Panc1 (cell line): ENCODE data around the gene TYRP1. TPM values are rescaled to one million over a fixed set of nuclear protein-coding genes. Genes with fewer than 3 reads are reported as not detected.

ENCODE experiments used
- ATAC-seq: fragments of 200-7000 bp; cut with Tn5 transposase; 2 replicates; pipeline ENCODE4 v1.9.1; 2020; ENCODE audit warnings: mild to moderate bottlenecking, moderate library complexity
- BruUV-seq: library from RNA; stranded (reverse); fragments of 400-500 nt; replicated peaks from 2 replicates; lab custom pipeline; 2021; lab: Mats Ljungman, UMichigan
- CTCF ChIA-PET: fragments of 300-600 bp; sonication (Branson Sonifier 250); formaldehyde crosslinking; loops from one replicate; lab custom pipeline; 2022; ENCODE audit warnings: antibody characterized with exemption; lab: Charles Lee
- POLR2A ChIA-PET: fragments of 300-600 bp; sonication (Branson Sonifier 250); formaldehyde crosslinking; loops from one replicate; lab custom pipeline; 2022; ENCODE audit warnings: antibody characterized with exemption; lab: Charles Lee
- DNase-seq: peaks from one replicate; pipeline ENCODE4 v3.0.0-alpha.2; 2010; ENCODE audit warnings: low read depth, low spot score
- H3K27ac ChIP-seq: 2 replicates; pipeline ENCODE4 v1.5.1; 2011; ENCODE audit warnings: mild to moderate bottlenecking, low read length, inconsistent platforms
- H3K27me3 ChIP-seq: fragments of 200-500 bp; sonication (Bioruptor generic); 2 replicates; pipeline ENCODE4 v1.6.0; 2014; ENCODE audit warnings: low read length, inconsistent platforms; ENCODE audit not compliant: control insufficient read depth, insufficient read depth
- H3K36me3 ChIP-seq: fragments of 200-500 bp; sonication (Bioruptor generic); 2 replicates; pipeline ENCODE4 v1.5.1; 2014; ENCODE audit warnings: inconsistent platforms, mild to moderate bottlenecking, low read length, moderate library complexity; ENCODE audit not compliant: control insufficient read depth, insufficient read depth
- H3K4me1 ChIP-seq: 2 replicates; pipeline ENCODE4 v1.5.1; 2011; ENCODE audit warnings: inconsistent platforms, mild to moderate bottlenecking, low read length, moderate library complexity; ENCODE audit not compliant: control insufficient read depth, insufficient read depth
- H3K4me3 ChIP-seq, 2 experiments: 2 replicates each; pipeline ENCODE4 v1.5.1; 2011 to 2012; ENCODE audit warnings: low read depth in 2 of 2, low read length in 2 of 2, mild to moderate bottlenecking in 2 of 2, inconsistent platforms in 1 of 2, moderate library complexity in 1 of 2
- H3K9me3 ChIP-seq: fragments of 200-500 bp; sonication (Bioruptor generic); 2 replicates; pipeline ENCODE4 v1.5.1; 2014; ENCODE audit warnings: low read depth, mild to moderate bottlenecking, inconsistent platforms, low read length, moderate library complexity; ENCODE audit not compliant: control insufficient read depth, insufficient read depth
- CTCF ChIP-seq: fragments of 450-650 bp; IDR thresholded peaks from 2 replicates; pipeline ENCODE4 v1.5.1; 2017; ENCODE audit warnings: mild to moderate bottlenecking
- POLR2AphosphoS5 ChIP-seq: IDR thresholded peaks from 2 replicates; pipeline ENCODE4 v1.6.1; 2012; ENCODE audit warnings: mild to moderate bottlenecking, low read depth, low read length, moderate library complexity
- SIN3A ChIP-seq: IDR thresholded peaks from 2 replicates; pipeline ENCODE4 v1.6.1; 2012; ENCODE audit warnings: low read depth, mild to moderate bottlenecking, low read length, moderate library complexity, borderline replicate concordance; ENCODE audit not compliant: insufficient read depth
- TCF7L2 ChIP-seq: IDR thresholded peaks from 2 replicates; pipeline ENCODE4 v1.6.1; 2011; ENCODE audit warnings: mild to moderate bottlenecking, low read depth, low read length, inconsistent platforms
- in situ Hi-C: cut with HindIII; loops from 2 replicates; pipeline ENCODE4 v1.10.0; 2016; ENCODE audit warnings: low sequenced_read_pairs, low pct_unique_long_range_greater_than_20kb
- intact Hi-C: fragments of 100-400 bp; cut with micrococcal nuclease; formaldehyde crosslinking; loops from one replicate; pipeline ENCODE4 v1.10.0; 2022; ENCODE audit not compliant: unreplicated experiment
- total RNA-seq: library from RNA; stranded (reverse); gene quantifications from one replicate; pipeline ENCODE4 v1.2.1, GENCODE V29; 2021; ENCODE audit not compliant: unreplicated experiment
- TF ChIP-seq, protein P1 (sequence below), 2 experiments: IDR thresholded peaks; 2 replicates each; pipeline ENCODE4 v1.6.1; 2011 to 2012; ENCODE audit warnings: low read depth in 2 of 2, control low read depth in 1 of 2, low read length in 1 of 2, mild to moderate bottlenecking in 1 of 2, moderate library complexity in 1 of 2; ENCODE audit not compliant: insufficient read depth in 1 of 2

TYRP1 gene
- total RNA-seq, 1 experiment from 2014 or later, result 0.23 TPM

GRCh38 chr9:12717907-12718306, 24.7 kb downstream of the TYRP1 start:
- in situ Hi-C loops, result no loop called here
- ATAC-seq, result no peak
- intact Hi-C loops, result loop anchor here (5.0 kb wide), 2 partner anchors 314 to 369 kb away; no protein-coding TSS in a partner anchor
- BruUV-seq, result no TSS peak
- no peaks in the 10 kb centered on the region for H3K4me1 ChIP-seq
- ChIA-PET POLR2A (no interaction called here), CTCF (no interaction called here)
- H3K27me3 ChIP-seq, result no peaks in the 10 kb centered on the region
- no peaks in the 10 kb centered on the region for H3K36me3 ChIP-seq
- TF ChIP-seq, protein P1, sequence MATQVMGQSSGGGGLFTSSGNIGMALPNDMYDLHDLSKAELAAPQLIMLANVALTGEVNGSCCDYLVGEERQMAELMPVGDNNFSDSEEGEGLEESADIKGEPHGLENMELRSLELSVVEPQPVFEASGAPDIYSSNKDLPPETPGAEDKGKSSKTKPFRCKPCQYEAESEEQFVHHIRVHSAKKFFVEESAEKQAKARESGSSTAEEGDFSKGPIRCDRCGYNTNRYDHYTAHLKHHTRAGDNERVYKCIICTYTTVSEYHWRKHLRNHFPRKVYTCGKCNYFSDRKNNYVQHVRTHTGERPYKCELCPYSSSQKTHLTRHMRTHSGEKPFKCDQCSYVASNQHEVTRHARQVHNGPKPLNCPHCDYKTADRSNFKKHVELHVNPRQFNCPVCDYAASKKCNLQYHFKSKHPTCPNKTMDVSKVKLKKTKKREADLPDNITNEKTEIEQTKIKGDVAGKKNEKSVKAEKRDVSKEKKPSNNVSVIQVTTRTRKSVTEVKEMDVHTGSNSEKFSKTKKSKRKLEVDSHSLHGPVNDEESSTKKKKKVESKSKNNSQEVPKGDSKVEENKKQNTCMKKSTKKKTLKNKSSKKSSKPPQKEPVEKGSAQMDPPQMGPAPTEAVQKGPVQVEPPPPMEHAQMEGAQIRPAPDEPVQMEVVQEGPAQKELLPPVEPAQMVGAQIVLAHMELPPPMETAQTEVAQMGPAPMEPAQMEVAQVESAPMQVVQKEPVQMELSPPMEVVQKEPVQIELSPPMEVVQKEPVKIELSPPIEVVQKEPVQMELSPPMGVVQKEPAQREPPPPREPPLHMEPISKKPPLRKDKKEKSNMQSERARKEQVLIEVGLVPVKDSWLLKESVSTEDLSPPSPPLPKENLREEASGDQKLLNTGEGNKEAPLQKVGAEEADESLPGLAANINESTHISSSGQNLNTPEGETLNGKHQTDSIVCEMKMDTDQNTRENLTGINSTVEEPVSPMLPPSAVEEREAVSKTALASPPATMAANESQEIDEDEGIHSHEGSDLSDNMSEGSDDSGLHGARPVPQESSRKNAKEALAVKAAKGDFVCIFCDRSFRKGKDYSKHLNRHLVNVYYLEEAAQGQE (IDR thresholded peaks at IDR 0.05; ENCODE audit: insufficient read depth in 1 of 2, low read depth in 2 of 2, low read length in 1 of 2), result no peak
- no peak for TF ChIP-seq SIN3A
- TF ChIP-seq POLR2AphosphoS5, result no peak
- TF ChIP-seq CTCF, result no peak
- TF ChIP-seq TCF7L2, result no peak
- no peak overlapping the region for H3K27ac ChIP-seq
- DNase-seq, result no peak
- no peak overlapping the region for H3K4me3 ChIP-seq
- H3K9me3 ChIP-seq, result no peaks in the 10 kb centered on the region

DNA sequence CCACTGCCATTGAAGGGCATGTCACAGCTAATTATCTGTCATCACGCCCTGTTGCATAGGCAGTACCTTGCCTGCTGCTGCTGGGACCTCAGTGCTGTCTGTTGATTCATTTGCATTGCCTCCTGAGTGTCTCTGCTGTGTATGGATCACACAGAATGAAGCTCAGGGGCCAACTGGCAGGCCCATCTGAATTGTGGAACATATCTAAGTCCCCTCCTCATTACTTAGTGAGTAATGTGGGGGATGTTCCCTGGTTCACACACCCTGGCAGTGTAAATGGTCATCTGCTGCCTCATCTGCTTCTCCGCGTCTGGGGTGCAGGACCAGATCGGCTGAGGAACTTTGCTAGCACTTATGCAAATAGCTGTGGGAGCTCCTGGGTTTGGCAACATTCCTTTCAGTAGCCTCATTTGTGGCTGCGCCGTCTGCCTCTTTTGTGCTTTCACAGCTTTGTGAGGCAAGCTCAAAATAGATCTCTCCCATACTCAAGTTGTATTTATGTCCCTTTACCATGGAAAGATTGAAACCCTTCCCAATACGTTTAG, 25.4 kb downstream of the TYRP1 start:
- no peak for DNase-seq
- Histone ChIP-seq H3K4me1 (no peaks in the 10 kb centered on the region), H3K4me3 (no peak overlapping the region), H3K36me3 (no peaks in the 10 kb centered on the region), H3K27ac (no peak overlapping the region), H3K9me3 (no peaks in the 10 kb centered on the region), H3K27me3 (no peaks in the 10 kb centered on the region)
- ChIA-PET CTCF (interaction anchor here (1.1 kb wide), 1 partner anchor 315 kb away, joined by 3 read pairs; no protein-coding TSS in a partner anchor), POLR2A (no interaction called here)
- no TSS peak for BruUV-seq
- ATAC-seq, result no peak
- TF ChIP-seq SIN3A (no peak), POLR2AphosphoS5 (no peak), TCF7L2 (no peak), CTCF (no peak)
- TF ChIP-seq, protein P1 (IDR thresholded peaks at IDR 0.05; ENCODE audit: insufficient read depth in 1 of 2, low read depth in 2 of 2, low read length in 1 of 2), result no peak
- intact Hi-C loops (loop anchor here (5.0 kb wide), 2 partner anchors 314 to 369 kb away; no protein-coding TSS in a partner anchor), in situ Hi-C loops (no loop called here)
